Glutamatergic neuron (in vitro differentiated cells): Measurements from ENCODE around the gene PLEKHN1. TPM values are rescaled to one million over a fixed set of nuclear protein-coding genes. Genes with fewer than 3 reads are reported as not detected.
A peak's percentile ranks its signal among the peaks of the same experiment; 100 is the strongest.

ENCODE experiments used
- DNase-seq: peaks from one replicate; pipeline ENCODE4 v3.0.0; 2022
- H3K27ac Mint-ChIP-seq: one replicate; pipeline ENCODE4 v1.8.0; 2020; ENCODE audit warnings: mild to moderate bottlenecking, mixed read lengths, inconsistent platforms; ENCODE audit not compliant: unreplicated experiment
- H3K27me3 Mint-ChIP-seq: one replicate; pipeline ENCODE4 v1.8.0; 2020; ENCODE audit warnings: mild to moderate bottlenecking, moderate library complexity, mixed read lengths, inconsistent platforms; ENCODE audit not compliant: unreplicated experiment
- H3K36me3 Mint-ChIP-seq: one replicate; pipeline ENCODE4 v1.8.0; 2020; ENCODE audit warnings: mild to moderate bottlenecking, mixed read lengths, inconsistent platforms; ENCODE audit not compliant: unreplicated experiment
- H3K4me1 Mint-ChIP-seq: one replicate; pipeline ENCODE4 v1.8.0; 2020; ENCODE audit warnings: mild to moderate bottlenecking, low read depth, mixed read lengths, inconsistent platforms; ENCODE audit not compliant: unreplicated experiment
- H3K4me3 Mint-ChIP-seq: one replicate; pipeline ENCODE4 v1.8.0; 2020; ENCODE audit warnings: mild to moderate bottlenecking, mixed read lengths, inconsistent platforms; ENCODE audit not compliant: unreplicated experiment
- H3K9me3 Mint-ChIP-seq: one replicate; pipeline ENCODE4 v1.8.0; 2020; ENCODE audit warnings: mild to moderate bottlenecking, moderate library complexity, mixed read lengths, inconsistent platforms; ENCODE audit not compliant: unreplicated experiment
- total RNA-seq: library from RNA; stranded (reverse); fragmentation: NEBNext Ultra II Directional; extraction: Animal tissue kit (Norgen Biotek cat#: 25700); gene quantifications from one replicate; pipeline ENCODE4 v1.2.1, GENCODE V29; 2021; ENCODE audit not compliant: unreplicated experiment
- TF ChIP-seq, protein P1 (sequence below): fragments of 200-600 bp; sonication (generic); IDR thresholded peaks from one replicate; pipeline ENCODE4 v1.5.0; 2021; ENCODE audit not compliant: partially characterized antibody, unreplicated experiment

PLEKHN1 gene
- total RNA-seq, 1 donor from 2014 or later, result 0.29 TPM

DNA sequence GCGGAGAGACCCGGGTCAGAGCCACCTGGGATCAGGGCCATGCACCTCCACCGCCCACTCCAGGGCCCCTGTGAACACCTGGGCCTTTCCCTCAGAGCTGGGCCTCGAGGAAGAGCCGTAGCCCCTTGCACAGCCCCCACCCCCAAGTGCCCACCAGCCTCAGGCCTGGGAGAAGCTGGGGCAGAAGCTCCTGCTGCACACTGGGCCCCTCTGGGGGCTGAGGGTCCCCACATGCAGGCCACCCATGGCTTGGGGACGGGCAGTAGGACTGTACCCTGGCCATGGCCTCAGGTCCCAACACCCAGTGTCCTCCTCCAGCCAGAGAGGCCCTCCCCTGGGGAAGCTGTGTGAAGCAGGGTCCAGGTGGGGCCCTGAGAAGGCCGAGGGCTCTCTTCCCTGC, 13.7 kb upstream of the PLEKHN1 start:
- Mint-ChIP-seq H3K36me3 (no peaks in the 10 kb centered on the region), H3K4me1 (peaks cover 2% of the 10 kb centered on the region), H3K27me3 (peaks cover 4% of the 10 kb centered on the region), H3K27ac (no peak overlapping the region), H3K4me3 (no peak overlapping the region), H3K9me3 (peaks cover 4% of the 10 kb centered on the region)
- TF ChIP-seq, protein P1, sequence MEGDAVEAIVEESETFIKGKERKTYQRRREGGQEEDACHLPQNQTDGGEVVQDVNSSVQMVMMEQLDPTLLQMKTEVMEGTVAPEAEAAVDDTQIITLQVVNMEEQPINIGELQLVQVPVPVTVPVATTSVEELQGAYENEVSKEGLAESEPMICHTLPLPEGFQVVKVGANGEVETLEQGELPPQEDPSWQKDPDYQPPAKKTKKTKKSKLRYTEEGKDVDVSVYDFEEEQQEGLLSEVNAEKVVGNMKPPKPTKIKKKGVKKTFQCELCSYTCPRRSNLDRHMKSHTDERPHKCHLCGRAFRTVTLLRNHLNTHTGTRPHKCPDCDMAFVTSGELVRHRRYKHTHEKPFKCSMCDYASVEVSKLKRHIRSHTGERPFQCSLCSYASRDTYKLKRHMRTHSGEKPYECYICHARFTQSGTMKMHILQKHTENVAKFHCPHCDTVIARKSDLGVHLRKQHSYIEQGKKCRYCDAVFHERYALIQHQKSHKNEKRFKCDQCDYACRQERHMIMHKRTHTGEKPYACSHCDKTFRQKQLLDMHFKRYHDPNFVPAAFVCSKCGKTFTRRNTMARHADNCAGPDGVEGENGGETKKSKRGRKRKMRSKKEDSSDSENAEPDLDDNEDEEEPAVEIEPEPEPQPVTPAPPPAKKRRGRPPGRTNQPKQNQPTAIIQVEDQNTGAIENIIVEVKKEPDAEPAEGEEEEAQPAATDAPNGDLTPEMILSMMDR, result no peak
- no peak for DNase-seq

DNA sequence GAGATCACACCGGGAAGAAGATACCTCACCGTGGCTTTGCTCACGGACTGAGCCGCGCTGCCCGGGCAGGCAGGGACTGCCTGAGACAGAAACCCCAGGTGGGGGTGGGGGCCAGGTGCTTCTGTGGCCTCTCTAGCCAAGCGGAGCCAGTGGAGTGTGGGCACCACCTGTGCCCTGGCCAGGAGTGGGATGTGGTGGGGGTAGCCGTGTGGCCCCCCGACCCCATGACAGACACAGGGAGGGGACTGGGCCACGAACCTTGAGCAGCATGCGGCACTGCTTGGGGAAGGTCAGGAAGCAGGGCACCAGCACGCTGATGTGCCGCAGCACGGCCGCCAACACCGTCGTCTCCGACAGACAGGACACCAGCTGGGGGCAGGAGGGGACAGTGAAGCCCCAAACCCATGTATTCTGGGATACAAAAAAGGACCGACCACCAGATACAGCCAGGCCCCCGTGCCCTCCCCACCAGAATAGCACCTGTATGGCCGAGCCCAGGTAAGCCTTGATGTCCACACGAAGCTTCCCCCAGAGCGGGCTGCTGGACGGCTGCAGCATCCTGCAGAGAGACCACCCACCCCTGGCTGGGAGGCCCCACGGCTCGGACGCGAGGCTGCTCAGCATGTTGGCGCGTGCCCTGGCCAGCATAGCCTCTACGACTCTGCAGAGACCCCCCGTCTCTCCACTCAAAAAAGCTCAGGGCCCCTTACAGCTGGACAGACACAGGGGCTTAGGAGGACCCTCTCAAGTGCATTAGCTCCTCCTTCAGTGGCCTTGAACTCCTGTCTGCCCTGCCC, 12.6 kb upstream of the PLEKHN1 start:
- peaks cover 7% of the 10 kb centered on the region for H3K4me1 Mint-ChIP-seq
- no peaks in the 10 kb centered on the region for H3K36me3 Mint-ChIP-seq
- TF ChIP-seq, protein P1, result no peak
- H3K27ac Mint-ChIP-seq, result no peak overlapping the region
- H3K27me3 Mint-ChIP-seq, result peaks cover 6% of the 10 kb centered on the region
- H3K4me3 Mint-ChIP-seq, result no peak overlapping the region
- peaks cover 6% of the 10 kb centered on the region for H3K9me3 Mint-ChIP-seq
- no peak for DNase-seq

DNA sequence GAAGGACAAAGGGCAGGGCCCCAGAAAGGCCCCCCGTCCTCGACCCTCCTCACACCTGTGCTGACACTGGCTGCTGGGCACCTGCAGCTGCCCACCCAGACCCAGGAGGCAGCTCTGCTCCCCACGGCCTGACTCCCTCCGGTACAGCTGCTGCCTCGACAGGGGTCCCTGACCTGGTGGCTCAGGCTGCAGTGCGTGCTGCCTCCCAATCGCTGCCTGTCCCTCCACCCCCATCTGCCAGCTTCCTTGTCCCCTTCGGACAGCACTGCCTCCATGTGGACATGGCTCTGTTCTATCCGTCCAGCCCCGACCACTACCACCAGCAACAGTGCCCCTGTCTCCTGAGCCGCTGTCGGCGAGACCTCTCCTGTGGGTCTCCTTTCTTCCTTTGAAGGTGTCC, 11.4 kb upstream of the PLEKHN1 start:
- Mint-ChIP-seq H3K27ac (no peak overlapping the region), H3K9me3 (peaks cover 6% of the 10 kb centered on the region), H3K4me1 (peaks cover 7% of the 10 kb centered on the region), H3K27me3 (peaks cover 5% of the 10 kb centered on the region), H3K4me3 (peak overlapping the region; percentile 20), H3K36me3 (no peaks in the 10 kb centered on the region)
- DNase-seq, result no peak
- TF ChIP-seq, protein P1, result no peak

DNA sequence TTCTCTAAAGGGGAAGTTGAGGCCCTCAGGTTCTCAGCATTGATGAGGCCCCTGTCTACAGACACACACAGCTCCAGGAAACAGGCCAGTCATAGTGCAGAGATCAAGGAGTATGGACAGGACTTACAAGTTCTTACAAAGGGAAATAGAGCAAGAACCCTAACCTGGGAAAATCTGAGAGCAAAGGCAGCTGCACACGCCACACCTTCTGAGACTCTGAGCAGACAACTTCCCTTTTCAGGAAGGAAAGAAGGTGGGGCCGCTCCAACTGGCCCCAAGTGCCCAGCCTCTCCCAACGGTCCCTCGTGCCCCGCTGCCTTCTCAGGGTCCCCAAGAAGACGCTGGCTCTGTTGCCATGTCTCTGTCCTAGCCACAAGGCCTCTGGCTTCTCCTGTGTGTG, 10.8 kb upstream of the PLEKHN1 start:
- H3K27ac Mint-ChIP-seq, result no peak overlapping the region
- no peak for DNase-seq
- peaks cover 5% of the 10 kb centered on the region for H3K27me3 Mint-ChIP-seq
- TF ChIP-seq, protein P1, result no peak
- peaks cover 7% of the 10 kb centered on the region for H3K4me1 Mint-ChIP-seq
- H3K36me3 Mint-ChIP-seq, result no peaks in the 10 kb centered on the region
- no peak overlapping the region for H3K4me3 Mint-ChIP-seq
- H3K9me3 Mint-ChIP-seq, result peaks cover 6% of the 10 kb centered on the region

DNA sequence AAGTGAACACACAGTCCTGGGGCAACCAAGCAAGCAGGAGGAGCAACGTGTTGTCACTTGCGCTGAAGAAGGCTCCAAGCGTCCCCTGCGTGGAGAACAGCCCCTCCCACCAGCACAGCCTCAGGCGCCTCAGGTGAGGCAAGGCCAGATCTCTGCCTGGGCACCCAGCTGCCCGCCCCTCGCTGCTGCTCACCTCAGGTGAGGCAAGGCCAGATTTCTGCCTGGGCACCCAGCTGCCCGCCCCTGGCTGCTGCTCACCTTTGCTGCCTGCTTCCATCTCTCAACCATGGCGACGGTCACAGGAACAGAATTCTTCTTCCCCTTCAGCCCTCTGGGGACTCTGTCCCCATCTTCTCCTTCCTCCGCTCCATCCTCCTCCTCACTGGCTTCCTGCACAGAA, 9.6 kb upstream of the PLEKHN1 start:
- Mint-ChIP-seq H3K4me3 (no peak overlapping the region), H3K4me1 (peaks cover 7% of the 10 kb centered on the region)

More for the DNA sequence above, 9.6 kb upstream of the PLEKHN1 start:
- TF ChIP-seq, protein P1, result no peak
- peaks cover 5% of the 10 kb centered on the region for H3K9me3 Mint-ChIP-seq
- peaks cover 5% of the 10 kb centered on the region for H3K27me3 Mint-ChIP-seq
- DNase-seq, result no peak
- no peaks in the 10 kb centered on the region for H3K36me3 Mint-ChIP-seq
- no peak overlapping the region for H3K27ac Mint-ChIP-seq
